H1 (cell line): ENCODE results near the gene RAPGEF5. TPM values are rescaled to one million over a fixed set of nuclear protein-coding genes. Genes with fewer than 3 reads are reported as not detected.

Experiments used
- CTCF ChIA-PET: fragments of 300-600 bp; sonication (Branson Sonifier 250); formaldehyde crosslinking; loops from one replicate; lab custom pipeline; 2021; ENCODE audit not compliant: partially characterized antibody; lab: Charles Lee
- POLR2A ChIA-PET: fragments of 300-600 bp; sonication (Branson Sonifier 250); formaldehyde crosslinking; loops from one replicate; lab custom pipeline; 2021; ENCODE audit warnings: inconsistent platforms; ENCODE audit not compliant: partially characterized antibody; lab: Charles Lee
- DNase-seq, 2 experiments: peaks; one replicate each; pipeline versions ENCODE4 v3.0.0 to v3.0.0-alpha.2; 2010 to 2022; ENCODE audit warnings: low spot score in 2 of 2, low read depth in 1 of 2, mixed read lengths in 1 of 2
- FAIRE-seq: peaks from 2 replicates; lab custom pipeline; 2011; peaks lifted over from hg19 to GRCh38; lab: Jason Lieb, UNC
- H2AFZ ChIP-seq: 2 replicates; pipeline ENCODE4 v1.8.1; 2012; ENCODE audit warnings: low read length, inconsistent platforms
- H2AK5ac ChIP-seq: 2 replicates; pipeline ENCODE4 v1.6.1; 2013; ENCODE audit warnings: low read depth, low read length
- H2BK120ac ChIP-seq: replicated peaks from 2 replicates; pipeline ENCODE3; 2013; ENCODE audit warnings: low read depth, low read length, inconsistent platforms
- H2BK12ac ChIP-seq: 2 replicates; pipeline ENCODE4 v1.6.1; 2013; ENCODE audit warnings: low read depth, low read length
- H2BK15ac ChIP-seq: 2 replicates; pipeline ENCODE4 v1.6.1; 2013; ENCODE audit warnings: low read length
- H2BK20ac ChIP-seq: 2 replicates; pipeline ENCODE4 v1.6.1; 2013; ENCODE audit warnings: low read length
- H2BK5ac ChIP-seq: 2 replicates; pipeline ENCODE4 v1.6.1; 2013; ENCODE audit warnings: low read depth, low read length
- H3K14ac ChIP-seq: 2 replicates; pipeline ENCODE4 v1.6.1; 2013; ENCODE audit warnings: inconsistent platforms; ENCODE audit not compliant: insufficient read length
- H3K18ac ChIP-seq: 2 replicates; pipeline ENCODE4 v1.6.1; 2013; ENCODE audit warnings: low read length; ENCODE audit errors: extremely low read depth
- H3K23ac ChIP-seq: 2 replicates; pipeline ENCODE4 v1.6.1; 2013; ENCODE audit warnings: inconsistent platforms; ENCODE audit not compliant: insufficient read length
- H3K23me2 ChIP-seq: 2 replicates; pipeline ENCODE4 v1.6.1; 2013; ENCODE audit warnings: low read depth, low read length
- H3K27ac ChIP-seq: 2 replicates; pipeline ENCODE4 v1.6.1; 2011; ENCODE audit warnings: low read depth, low read length, inconsistent platforms
- H3K27me3 ChIP-seq, 4 experiments: replicated peaks in 1 of 4; 1 replicate in 1 of 4; 2 replicates in 3 of 4; pipeline versions ENCODE4 v1.6.1 to v1.8.1; 2011 to 2013; ENCODE audit warnings: low read length in 3 of 4, mild to moderate bottlenecking in 3 of 4, inconsistent platforms in 2 of 4, mixed read lengths in 2 of 4, moderate library complexity in 1 of 4; ENCODE audit not compliant: control insufficient read depth in 3 of 4, insufficient read depth in 3 of 4; ENCODE audit errors: extremely low read depth in 1 of 4
- H3K36me3 ChIP-seq, 4 experiments: 2 replicates each; pipeline versions ENCODE4 v1.6.1 to v1.8.1; 2011 to 2013; ENCODE audit warnings: mild to moderate bottlenecking in 4 of 4, low read length in 3 of 4, moderate library complexity in 2 of 4, control low read depth in 1 of 4, inconsistent platforms in 1 of 4; ENCODE audit not compliant: insufficient read depth in 4 of 4, control insufficient read depth in 2 of 4
- H3K4ac ChIP-seq: replicated peaks from 2 replicates; pipeline ENCODE3; 2013; ENCODE audit warnings: low read length, low read depth, mixed read lengths, inconsistent platforms; ENCODE audit not compliant: insufficient read length
- H3K4me1 ChIP-seq, 4 experiments: replicated peaks in 1 of 4; 1 replicate in 1 of 4; 2 replicates in 3 of 4; pipeline versions ENCODE4 v1.6.1 to v1.8.1; 2011 to 2013; ENCODE audit warnings: low read length in 3 of 4, inconsistent platforms in 2 of 4, mixed read lengths in 1 of 4; ENCODE audit not compliant: insufficient read depth in 4 of 4, control insufficient read depth in 3 of 4
- H3K4me2 ChIP-seq, 2 experiments: 2 replicates each; pipeline versions ENCODE4 v1.6.1 to v1.8.1; 2011 to 2013; ENCODE audit warnings: low read depth in 2 of 2, low read length in 2 of 2, control low read depth in 1 of 2, inconsistent platforms in 1 of 2, mild to moderate bottlenecking in 1 of 2; ENCODE audit not compliant: insufficient read depth in 1 of 2
- H3K4me3 ChIP-seq, 4 experiments: fragments of 200-600, 300-600 bp in 1 of 4; sonication (generic), shearing (Covaris generic), sonication (Bioruptor Twin) in 1 of 4; 2 replicates each; pipeline versions ENCODE4 v1.5.1 to v1.8.1; 2011 to 2016; ENCODE audit warnings: low read length in 4 of 4, low read depth in 3 of 4, control low read depth in 2 of 4, inconsistent platforms in 2 of 4, mild to moderate bottlenecking in 2 of 4, mixed read lengths in 1 of 4, moderate library complexity in 1 of 4; ENCODE audit not compliant: insufficient read depth in 2 of 4; ENCODE audit errors: extremely low read depth in 1 of 4
- H3K56ac ChIP-seq: replicated peaks from 2 replicates; pipeline ENCODE3; 2013; ENCODE audit warnings: low read depth, mild to moderate bottlenecking, mixed read lengths, low read length, inconsistent platforms; ENCODE audit not compliant: insufficient read length
- H3K79me1 ChIP-seq: 2 replicates; pipeline ENCODE4 v1.6.1; 2013; ENCODE audit warnings: low read depth, low read length, control low read depth
- H3K79me2 ChIP-seq, 2 experiments: 2 replicates each; pipeline versions ENCODE4 v1.6.1 to v1.8.1; 2012 to 2013; ENCODE audit warnings: low read length in 2 of 2, mild to moderate bottlenecking in 2 of 2, inconsistent platforms in 1 of 2; ENCODE audit not compliant: insufficient read depth in 2 of 2, control insufficient read depth in 1 of 2
- H3K9ac ChIP-seq, 4 experiments: replicated peaks in 1 of 4; 1 replicate in 1 of 4; 2 replicates in 3 of 4; pipeline versions ENCODE4 v1.6.1 to v1.8.1; 2011 to 2013; ENCODE audit warnings: low read depth in 3 of 4, low read length in 3 of 4, control low read depth in 2 of 4, mild to moderate bottlenecking in 2 of 4, moderate library complexity in 2 of 4, inconsistent platforms in 1 of 4; ENCODE audit errors: extremely low read depth in 1 of 4
- H3K9me3 ChIP-seq, 2 experiments: 2 replicates each; pipeline versions ENCODE4 v1.6.1 to v1.8.1; 2012 to 2013; ENCODE audit warnings: mild to moderate bottlenecking in 2 of 2, moderate library complexity in 2 of 2, control low read depth in 1 of 2, inconsistent platforms in 1 of 2, low read depth in 1 of 2, low read length in 1 of 2, mixed read lengths in 1 of 2; ENCODE audit not compliant: insufficient read depth in 2 of 2
- H4K20me1 ChIP-seq, 2 experiments: replicated peaks in 1 of 2; 2 replicates each; pipeline versions ENCODE3 to v1.8.1; 2011 to 2013; ENCODE audit warnings: inconsistent platforms in 2 of 2, low read length in 2 of 2, mild to moderate bottlenecking in 1 of 2; ENCODE audit not compliant: insufficient read depth in 2 of 2, control insufficient read depth in 1 of 2
- H4K5ac ChIP-seq: 2 replicates; pipeline ENCODE4 v1.6.1; 2013; ENCODE audit warnings: low read length, low read depth, mixed read lengths, inconsistent platforms; ENCODE audit not compliant: insufficient read length
- H4K8ac ChIP-seq: 2 replicates; pipeline ENCODE4 v1.8.0; 2013; ENCODE audit warnings: mild to moderate bottlenecking, moderate library complexity, low read length, inconsistent platforms; ENCODE audit not compliant: insufficient read depth; ENCODE audit errors: extremely low read depth
- H4K91ac ChIP-seq: replicated peaks from 2 replicates; pipeline ENCODE3; 2013; ENCODE audit warnings: low read length, mixed read lengths, inconsistent platforms; ENCODE audit not compliant: insufficient read length
- BCL11A ChIP-seq, 2 experiments: IDR thresholded peaks; one replicate each; pipeline ENCODE4 v1.6.1; 2011; ENCODE audit warnings: low read depth in 2 of 2, low read length in 2 of 2, mild to moderate bottlenecking in 2 of 2
- CEBPB ChIP-seq: IDR thresholded peaks from 2 replicates; pipeline ENCODE4 v1.6.1; 2012; ENCODE audit warnings: low read depth, low read length
- CHD2 ChIP-seq: IDR thresholded peaks from 2 replicates; pipeline ENCODE4 v1.6.1; 2012; ENCODE audit warnings: low read length, improper control_type of control experiment
- CTBP2 ChIP-seq: IDR thresholded peaks from 2 replicates; pipeline ENCODE4 v1.7.0; 2011; ENCODE audit warnings: borderline replicate concordance, mild to moderate bottlenecking, moderate library complexity, mixed read lengths, low read length; ENCODE audit not compliant: insufficient read depth, insufficient read length
- EP300 ChIP-seq, 2 experiments: IDR thresholded peaks; 1 replicate in 1 of 2; 2 replicates in 1 of 2; pipeline ENCODE4 v1.6.1; 2011 to 2012; ENCODE audit warnings: low read depth in 2 of 2, low read length in 2 of 2, mild to moderate bottlenecking in 2 of 2, borderline replicate concordance in 1 of 2, inconsistent platforms in 1 of 2, moderate library complexity in 1 of 2
- EZH2 ChIP-seq: fragments of 200-600 bp; sonication (generic); IDR thresholded peaks from 2 replicates; pipeline ENCODE4 v1.7.1; 2012; ENCODE audit warnings: low read depth, mild to moderate bottlenecking, moderate library complexity, low read length, inconsistent platforms; ENCODE audit not compliant: severe bottlenecking
- GTF2F1 ChIP-seq: IDR thresholded peaks from 2 replicates; pipeline ENCODE4 v1.6.1; 2012; ENCODE audit warnings: low read depth, low read length, improper control_type of control experiment, borderline replicate concordance
- KDM4A ChIP-seq: IDR thresholded peaks from one replicate; pipeline ENCODE4 v1.7.1; 2012; ENCODE audit warnings: low read depth, mild to moderate bottlenecking, moderate library complexity, low read length, inconsistent platforms; ENCODE audit not compliant: severe bottlenecking
- MAX ChIP-seq: IDR thresholded peaks from 2 replicates; pipeline ENCODE4 v1.6.1; 2012; ENCODE audit warnings: inconsistent platforms
- RBBP5 ChIP-seq: IDR thresholded peaks from 2 replicates; pipeline ENCODE4 v1.7.1; 2012; ENCODE audit warnings: low read depth, mild to moderate bottlenecking, inconsistent platforms, low read length, moderate library complexity, borderline replicate concordance
- RNF2 ChIP-seq: fragments of 200-900, 300-1000 bp; sonication (generic); IDR thresholded peaks from 2 replicates; pipeline ENCODE4 v1.7.1; 2016; ENCODE audit warnings: borderline replicate concordance, low read depth, mild to moderate bottlenecking, antibody characterized with exemption, low read length; ENCODE audit not compliant: poor library complexity, severe bottlenecking; ENCODE audit errors: missing control alignments
- SIRT6 ChIP-seq: IDR thresholded peaks from one replicate; pipeline ENCODE4 v1.7.1; 2012; ENCODE audit warnings: low read length, inconsistent platforms
- TAF1 ChIP-seq: IDR thresholded peaks from 2 replicates; pipeline ENCODE4 v1.6.1; 2011; ENCODE audit warnings: mild to moderate bottlenecking, low read depth, low read length
- WGBS, 2 experiments: shearing (Covaris generic) in 1 of 2; methylation state at CpG; one replicate each; pipeline versions ENCODE4 v1.1.6 to v1.1.7; 2013 to 2015; ENCODE audit warnings: low lambda C conversion rate in 2 of 2, mixed read lengths in 2 of 2, inconsistent platforms in 1 of 2, low coverage in 1 of 2, missing lambda C conversion rate in 1 of 2; ENCODE audit not compliant: insufficient replicate concordance in 2 of 2, insufficient coverage in 1 of 2, insufficient read length in 1 of 2; ENCODE audit errors: extremely low coverage in 1 of 2, missing lambda C conversion rate in 1 of 2; 5-methylcytosine and 5-hydroxymethylcytosine counted together
- polyA plus RNA-seq, 7 experiments: library from polyadenylated mRNA; depleted of rRNA in 3 of 7; stranded (reverse) in 5 of 7; unstranded in 2 of 7; fragments of >200 nt in 5 of 7; fragments of 200-250 nt in 2 of 7; gene quantifications; 1 replicate in 5 of 7; 2 replicates in 1 of 7; 4 replicates in 1 of 7; pipeline versions ENCODE4 v1.2.1 to v1.2.3, GENCODE V29; 2011 to 2013; ENCODE audit warnings: missing spikeins in 2 of 7, mixed read lengths in 2 of 7
- total RNA-seq: library from RNA; stranded (reverse); fragmentation: NEBNext Ultra II Directional; extraction: Animal tissue kit (Norgen Biotek cat#: 25700); gene quantifications from 2 replicates; pipeline ENCODE4 v1.2.1, GENCODE V29; 2021

Gene RAPGEF5
- total and polyA plus RNA-seq, 2 of the 8 experiments (the other 6 are each of a cell fraction or from before 2014, with no cell fraction given) = 4.4 to 22.9 TPM

- H3K23ac ChIP-seq = no peak overlapping the region
- no peaks in the 10 kb centered on the region for H3K23me2 ChIP-seq
- H3K9ac ChIP-seq = no peak overlapping the region
- H2BK20ac ChIP-seq = no peak overlapping the region
- no peak overlapping the region for H2BK5ac ChIP-seq
- TF ChIP-seq BCL11A (IDR thresholded peaks at IDR 0.05; ENCODE audit: low read depth in 2 of 2, low read length in 2 of 2) = no peak
- TF ChIP-seq GTF2F1 = no peak
- TF ChIP-seq EP300 (IDR thresholded peaks at IDR 0.05; ENCODE audit: borderline replicate concordance in 1 of 2, low read depth in 2 of 2, low read length in 2 of 2) = no peak
- no peak for TF ChIP-seq SIRT6
- TF ChIP-seq EZH2 = no peak
- TF ChIP-seq CTBP2 = no peak
- TF ChIP-seq CEBPB = no peak
- TF ChIP-seq RBBP5 = no peak
- TF ChIP-seq MAX = no peak
- TF ChIP-seq TAF1 = no peak
- TF ChIP-seq CHD2 = no peak
- no peak for TF ChIP-seq RNF2
- no peak for TF ChIP-seq KDM4A
- ChIA-PET POLR2A (interaction anchor here (1.0 kb wide), 1 partner anchor 12 kb away, joined by 4 read pairs; no protein-coding TSS in a partner anchor), CTCF (interaction anchor here (1.0 to 1.6 kb wide), 3 partner anchors 10 to 45 kb away, joined by 3 to 5 read pairs (median 5); no protein-coding TSS in a partner anchor)
- no peak overlapping the region for H3K14ac ChIP-seq
- no peak overlapping the region for H3K4me2 ChIP-seq
- 95% methylated on average over 9 of the region's 9 CpGs; no CpG with 5 or more reads in 1 of the 2 experiments for WGBS, 2 experiments
- no peaks in the 10 kb centered on the region for H3K9me3 ChIP-seq
- no peaks in the 10 kb centered on the region for H3K27me3 ChIP-seq
- H3K18ac ChIP-seq = no peak overlapping the region
- FAIRE-seq (no peak), DNase-seq (no peak)
- no peak overlapping the region for H2BK12ac ChIP-seq
- no peak overlapping the region for H2BK15ac ChIP-seq
- no peak overlapping the region for H2BK120ac ChIP-seq
- H3K4ac ChIP-seq = no peak overlapping the region
- no peak overlapping the region for H3K56ac ChIP-seq
- H3K79me2 ChIP-seq = no peaks in the 10 kb centered on the region
- H4K8ac ChIP-seq = no peak overlapping the region
- H2AK5ac ChIP-seq = no peak overlapping the region
- no peaks in the 10 kb centered on the region for H4K20me1 ChIP-seq
- no peak overlapping the region for H2AFZ ChIP-seq
- peaks cover 0 to 8% (median 5%) of the 10 kb centered on the region in 4 experiments; a peak in 3 of 8 replicates for H3K36me3 ChIP-seq
- no peak overlapping the region for H3K27ac ChIP-seq
- H4K5ac ChIP-seq = no peak overlapping the region
- H3K4me1 ChIP-seq = peaks cover 0 to 7% (median 3%) of the 10 kb centered on the region in 4 experiments; a peak in 4 of 7 replicates
- H3K4me3 ChIP-seq = no peak overlapping the region
- H3K79me1 ChIP-seq = no peaks in the 10 kb centered on the region
- H4K91ac ChIP-seq = no peak overlapping the region
These were observed 199.4 kb downstream of the RAPGEF5 start for GRCh38 chr7:22157552-22157951.
